Measurements from ENCODE around the gene DDX47. TPM values are rescaled to one million over a fixed set of nuclear protein-coding genes. Genes with fewer than 3 reads are reported as not detected.

The DDX47 gene
- 48.6 TPM for total RNA-seq

- intact Hi-C loops (cut with DNase I) = no loop called here
- ATAC-seq (peak; percentile 95), DNase-seq (ENCODE audit: low spot score) (peak; percentile 97)
These were observed at the start of gene DDX47 for GRCh38 chr12:12813120-12814101. DDX47 (plus strand) TSS chr12:12813346; CDS start chr12:12813368, 22 bp downstream.

GRCh38 chr12:12764824-12765223 lies 48.3 kb upstream of the DDX47 start:
- no peak for DNase-seq (ENCODE audit: low spot score)
- intact Hi-C loops (cut with DNase I) = no loop called here
- ATAC-seq = no peak

GRCh38 chr12:12770262-12770661 lies 42.9 kb upstream of the DDX47 start:
- intact Hi-C loops (cut with DNase I) = no loop called here
- DNase-seq (ENCODE audit: low spot score) = no peak
- ATAC-seq = no peak

GRCh38 chr12:12774791-12775190 lies 38.4 kb upstream of the DDX47 start:
- DNase-seq (ENCODE audit: low spot score) (no peak), ATAC-seq (no peak)
- intact Hi-C loops (cut with DNase I) = no loop called here

- intact Hi-C loops (cut with DNase I) = no loop called here
- ATAC-seq (no peak), DNase-seq (ENCODE audit: low spot score) (no peak)
These were observed 36.9 kb upstream of the DDX47 start for GRCh38 chr12:12776261-12776660.

- no peak for DNase-seq (ENCODE audit: low spot score)
- ATAC-seq = no peak
- intact Hi-C loops (cut with DNase I) = no loop called here
These were observed 36.1 kb upstream of the DDX47 start for GRCh38 chr12:12777092-12777491.

- ATAC-seq = no peak
- no peak for DNase-seq (ENCODE audit: low spot score)
- intact Hi-C loops (cut with DNase I) = no loop called here
These were observed 34.1 kb upstream of the DDX47 start for GRCh38 chr12:12779007-12779406.

- ATAC-seq (no peak), DNase-seq (ENCODE audit: low spot score) (no peak)
- intact Hi-C loops (cut with DNase I) = no loop called here
These were observed 33.6 kb upstream of the DDX47 start for GRCh38 chr12:12779529-12779928.

GRCh38 chr12:12784116-12784515 lies 29.0 kb upstream of the DDX47 start:
- intact Hi-C loops (cut with DNase I) = no loop called here
- ATAC-seq = no peak

GRCh38 chr12:12784911-12785814 lies 28.0 kb upstream of the DDX47 start, which contains the start of gene APOLD1:
APOLD1 (plus strand) TSS chr12:12785659; CDS start chr12:12785692, 33 bp downstream.
- intact Hi-C loops (cut with DNase I) = no loop called here
- ATAC-seq = peak; percentile 1
- DNase-seq (ENCODE audit: low spot score) = no peak

More at GRCh38 chr12:12784116-12784515, 29.0 kb upstream of the DDX47 start:
- no peak for DNase-seq (ENCODE audit: low spot score)

- no peak for DNase-seq (ENCODE audit: low spot score)
- intact Hi-C loops (cut with DNase I) = no loop called here
- ATAC-seq = peak; percentile 4
These were observed 26.8 kb upstream of the DDX47 start for GRCh38 chr12:12786351-12786705.

- peak; percentile 85 for DNase-seq (ENCODE audit: low spot score)
- intact Hi-C loops (cut with DNase I) = no loop called here
These were observed 26.2 kb upstream of the DDX47 start for GRCh38 chr12:12786706-12787601.

GRCh38 chr12:12788131-12788530 lies 25.0 kb upstream of the DDX47 start:
- ATAC-seq (peak; percentile 3), DNase-seq (ENCODE audit: low spot score) (no peak)
- intact Hi-C loops (cut with DNase I) = no loop called here

More at GRCh38 chr12:12786706-12787601, 26.2 kb upstream of the DDX47 start:
- ATAC-seq = peak; percentile 91

- peak; percentile 57 for ATAC-seq
- DNase-seq (ENCODE audit: low spot score) = peak; percentile 74
- intact Hi-C loops (cut with DNase I) = no loop called here
These were observed 24.3 kb upstream of the DDX47 start for GRCh38 chr12:12788675-12789368.

GRCh38 chr12:12790956-12791355 lies 22.2 kb upstream of the DDX47 start:
- intact Hi-C loops (cut with DNase I) = no loop called here
- ATAC-seq (no peak), DNase-seq (ENCODE audit: low spot score) (no peak)

- DNase-seq (ENCODE audit: low spot score) = no peak
- intact Hi-C loops (cut with DNase I) = no loop called here
- ATAC-seq = no peak
These were observed 21.3 kb upstream of the DDX47 start for GRCh38 chr12:12791756-12792369.

GRCh38 chr12:12792421-12792820 lies 20.7 kb upstream of the DDX47 start:
- ATAC-seq = no peak
- intact Hi-C loops (cut with DNase I) = no loop called here
- no peak for DNase-seq (ENCODE audit: low spot score)

GRCh38 chr12:12794686-12795085 lies 18.5 kb upstream of the DDX47 start:
- ATAC-seq = no peak
- intact Hi-C loops (cut with DNase I) = no loop called here

More at GRCh38 chr12:12794686-12795085, 18.5 kb upstream of the DDX47 start:
- no peak for DNase-seq (ENCODE audit: low spot score)
